ENCODE measurements around the gene CBX2. TPM values are rescaled to one million over a fixed set of nuclear protein-coding genes. Genes with fewer than 3 reads are reported as not detected.

Gene CBX2
- total RNA-seq, result 1 to 10 TPM in 3 of 9 donors, under 1 TPM in 6; 0.06 to 3.4 (median 0.81) TPM
- polyA plus RNA-seq, result under 1 TPM; 0.26 to 0.97 (median 0.88) TPM
- long read RNA-seq, donor 1, full-length matches to known transcripts, result 1 of 1 reads
- long read RNA-seq, donor 1, partial matches to known transcripts, result 0 of 1 reads
- long read RNA-seq, donor 1, other reads (novel, unspliced or antisense), result 0 of 1 reads
- long read RNA-seq, donor 2, full-length matches to known transcripts, result 2 of 2 reads
- long read RNA-seq, donor 2, partial matches to known transcripts, result 0 of 2 reads
- long read RNA-seq, donor 2, other reads (novel, unspliced or antisense), result 0 of 2 reads
- long read RNA-seq, donor 3, partial matches to known transcripts, result 0 of 2 reads
- long read RNA-seq, donor 3, other reads (novel, unspliced or antisense), result 0 of 2 reads
- long read RNA-seq, donor 4, result 0 reads
- long read RNA-seq, donor 5, full-length matches to known transcripts, result 2 of 3 reads
- long read RNA-seq, donor 5, partial matches to known transcripts, result 0 of 3 reads
- long read RNA-seq, donor 5, other reads (novel, unspliced or antisense), result 1 of 3 reads
- long read RNA-seq, donor 6, result 0 reads
- long read RNA-seq, donor 7, full-length matches to known transcripts, result 2 of 2 reads
- long read RNA-seq, donor 7, partial matches to known transcripts, result 0 of 2 reads
- long read RNA-seq, donor 7, other reads (novel, unspliced or antisense), result 0 of 2 reads
- long read RNA-seq, donor 8, full-length matches to known transcripts, result 8 of 8 reads
- long read RNA-seq, donor 8, partial matches to known transcripts, result 0 of 8 reads
- long read RNA-seq, donor 8, other reads (novel, unspliced or antisense), result 0 of 8 reads
- long read RNA-seq, donor 9, partial matches to known transcripts, result 0 of 2 reads
- long read RNA-seq, donor 9, other reads (novel, unspliced or antisense), result 0 of 2 reads
- long read RNA-seq, donor 10, full-length matches to known transcripts, result 4 of 4 reads
- long read RNA-seq, donor 10, partial matches to known transcripts, result 0 of 4 reads
- long read RNA-seq, donor 10, other reads (novel, unspliced or antisense), result 0 of 4 reads

DNA sequence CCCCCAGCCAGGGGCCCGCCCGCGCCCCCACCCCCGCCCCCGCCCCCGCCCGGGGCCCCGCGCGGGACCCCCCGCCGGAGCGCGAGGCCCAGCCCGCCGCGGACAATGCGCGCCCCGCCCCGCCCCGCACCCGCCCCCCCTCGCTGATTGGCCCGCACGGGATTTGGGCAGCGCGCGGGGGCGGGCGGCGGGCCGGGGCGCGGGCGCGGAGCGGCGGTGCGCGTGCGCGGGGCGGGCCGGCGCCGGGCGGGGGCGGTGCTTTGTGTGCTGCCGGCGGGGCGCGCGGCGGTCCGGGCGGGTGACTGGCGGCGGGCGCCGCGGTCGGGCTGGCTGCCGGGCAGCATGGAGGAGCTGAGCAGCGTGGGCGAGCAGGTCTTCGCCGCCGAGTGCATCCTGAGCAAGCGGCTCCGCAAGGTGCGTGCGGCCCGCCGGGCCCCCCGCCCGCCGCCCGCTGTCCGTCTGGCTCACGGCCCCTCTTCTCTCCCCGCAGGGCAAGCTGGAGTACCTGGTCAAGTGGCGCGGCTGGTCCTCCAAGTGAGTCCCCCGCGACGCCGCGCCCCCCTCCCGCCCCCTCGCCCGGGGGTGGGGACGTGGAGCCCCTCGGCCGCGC, at the start of gene CBX2:
TSS of gene CBX2 (plus strand) at position 255 of the 610 bp plus-strand sequence. CDS start at position 343, 88 bp downstream.
- WGBS, 4 donors, result 0 to 1% (median 0%) methylated on average over 1 to 95 of the region's 96 CpGs
- Histone ChIP-seq H3K27ac (peak within 1 kb of the TSS in 1 of 5 donors; percentile 72), H3K4me3 (peak within 1 kb of the TSS in 2 of 4 donors; percentile 49 to 76), H3K9me3 (replicated peaks in 1 of 3) (no peaks in the 10 kb centered on the region), H3K36me3 (replicated peaks in 1 of 2) (no peaks in the 10 kb centered on the region), H3K27me3 (peaks cover 44% of the 10 kb centered on the region), H3K4me1 (replicated peaks in 1 of 2) (peaks cover 7 to 8% of the 10 kb centered on the region in 2 donors)
- no peak for TF ChIP-seq POLR2A (IDR thresholded peaks at IDR 0.05)
- TF ChIP-seq CTCF (IDR thresholded peaks at IDR 0.05), result no peak
- intact Hi-C loops (cut with DNase I), result no loop called here
- DNase-seq, result peak; percentile 66 to 86 (median 74)

- no peaks in the 10 kb centered on the region for H3K36me3 ChIP-seq (replicated peaks in 1 of 2)
- H3K4me1 ChIP-seq (replicated peaks in 1 of 2), result peaks cover 0 to 10% of the 10 kb centered on the region in 2 donors
- intact Hi-C loops (cut with DNase I), result no loop called here
- peak overlapping the region in 1 of 5 donors; percentile 43 for H3K27ac ChIP-seq
- WGBS, 4 donors, result 22 to 61% (median 52%) methylated on average over 10 to 22 of the region's 22 CpGs
- DNase-seq, result peak; percentile 83 to 96 (median 89)
- no peaks in the 10 kb centered on the region for H3K9me3 ChIP-seq (replicated peaks in 1 of 3)
- TF ChIP-seq POLR2A (IDR thresholded peaks at IDR 0.05) (peak in 1 of 2 donors; percentile 38), CTCF (IDR thresholded peaks at IDR 0.05) (no peak)
- H3K4me3 ChIP-seq, result peak overlapping the region in 1 of 4 donors; percentile 56
- no peaks in the 10 kb centered on the region for H3K27me3 ChIP-seq
Observed at GRCh38 chr17:79728169-79728907, 49.6 kb upstream of the CBX2 start.

- H3K4me1 ChIP-seq (replicated peaks in 1 of 2), result peaks cover 0 to 10% of the 10 kb centered on the region in 2 donors
- H3K9me3 ChIP-seq (replicated peaks in 1 of 3), result no peaks in the 10 kb centered on the region
- WGBS, 4 donors, result 62 to 79% (median 67%) methylated on average over 7 to 26 of the region's 26 CpGs
- H3K4me3 ChIP-seq, result peak overlapping the region in 1 of 4 donors; percentile 56
- no peak for TF ChIP-seq CTCF (IDR thresholded peaks at IDR 0.05)
- TF ChIP-seq POLR2A (IDR thresholded peaks at IDR 0.05), result no peak
- intact Hi-C loops (cut with DNase I), result no loop called here
- no peaks in the 10 kb centered on the region for H3K36me3 ChIP-seq (replicated peaks in 1 of 2)
- no peak for DNase-seq
- H3K27ac ChIP-seq, result no peak overlapping the region
- H3K27me3 ChIP-seq, result no peaks in the 10 kb centered on the region
Observed at GRCh38 chr17:79728908-79729471, 49.0 kb upstream of the CBX2 start.
